Fibroblast of skin of right quadriceps (primary cell): ENCODE results near the gene ZKSCAN8.

Source experiments
- DNase-seq: peaks from one replicate; pipeline ENCODE4 v3.0.0-alpha.2; 2013

The ZKSCAN8 gene

DNA sequence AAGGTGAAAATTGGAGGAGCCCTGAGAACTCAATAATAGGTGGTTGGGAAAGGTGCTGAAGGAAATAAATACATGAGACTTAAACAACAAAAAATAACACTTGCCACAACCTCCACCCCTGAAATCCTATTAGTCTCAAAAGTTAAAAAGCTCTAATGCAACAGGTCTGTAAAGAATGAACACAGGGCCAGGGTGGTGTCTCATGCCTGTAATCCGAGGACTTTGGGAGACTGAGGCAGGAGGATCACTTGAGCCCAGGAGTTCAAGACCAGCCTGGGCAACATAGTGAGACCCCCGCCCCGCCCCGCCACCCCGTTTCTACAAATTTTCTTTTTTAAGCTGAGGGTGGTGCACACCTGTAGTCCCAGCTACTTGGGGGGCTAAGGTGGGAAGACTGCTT lies 1.1 kb upstream of the ZKSCAN8 start:
- no peak for DNase-seq

DNA sequence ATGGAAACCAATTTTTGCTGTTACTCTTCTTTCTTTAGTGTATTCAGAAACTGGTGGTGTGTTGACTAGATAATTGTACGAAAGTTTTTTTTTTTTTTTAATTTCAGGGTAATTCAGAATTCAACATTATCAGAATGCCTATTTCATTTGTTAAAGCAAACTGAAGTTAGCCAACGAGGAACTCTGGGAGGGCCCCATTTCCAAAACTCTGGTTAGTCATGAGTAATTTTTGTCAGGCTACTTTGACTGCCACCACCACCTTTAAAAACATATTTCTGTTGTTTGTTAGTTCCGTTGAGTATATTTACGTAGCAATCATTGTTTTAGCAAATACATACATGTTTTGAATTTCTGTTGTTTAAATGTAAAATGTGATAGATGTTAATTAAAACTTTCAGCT lies 763 bp downstream of the ZKSCAN8 start:
- peak; percentile 9 for DNase-seq

DNA sequence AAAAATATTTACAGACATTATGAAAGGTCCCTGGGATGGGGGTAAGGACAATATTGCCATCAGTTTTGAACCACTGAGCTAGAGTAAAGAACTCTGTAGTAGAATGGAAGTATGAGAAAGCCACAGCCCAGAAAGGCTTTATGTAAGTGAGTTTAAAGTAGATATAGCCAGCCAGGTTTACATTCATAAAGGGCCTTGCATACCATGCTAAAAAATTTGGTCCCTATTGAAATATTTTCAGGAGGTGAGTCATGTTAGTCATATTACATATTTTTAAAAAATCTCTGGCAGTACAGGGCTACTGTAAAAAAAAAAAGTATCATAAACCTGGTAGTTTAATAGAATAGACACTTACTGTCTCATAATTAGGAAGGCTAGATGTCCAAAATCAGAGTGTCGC lies 3.5 kb downstream of the ZKSCAN8 start:
- DNase-seq: no peak

DNA sequence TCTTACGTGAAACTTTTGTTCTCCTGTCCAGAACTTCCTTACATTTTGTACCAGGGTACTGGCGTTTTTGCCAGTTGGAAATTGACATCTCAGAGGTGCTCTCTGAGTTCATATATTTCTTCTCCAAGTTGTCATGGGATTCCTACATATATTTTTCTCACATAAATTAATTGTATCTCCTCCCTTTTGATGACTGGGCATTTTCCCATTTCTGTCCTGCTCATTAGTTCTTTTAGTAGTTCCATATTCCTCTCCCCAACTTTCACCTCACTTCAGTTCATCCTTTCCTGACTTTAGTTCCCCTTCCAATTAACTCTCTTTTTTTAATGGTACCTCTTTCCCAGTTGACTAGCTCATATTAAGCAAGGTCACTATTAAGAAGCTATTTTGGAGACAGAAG lies 10.8 kb downstream of the ZKSCAN8 start:
- DNase-seq: no peak

DNA sequence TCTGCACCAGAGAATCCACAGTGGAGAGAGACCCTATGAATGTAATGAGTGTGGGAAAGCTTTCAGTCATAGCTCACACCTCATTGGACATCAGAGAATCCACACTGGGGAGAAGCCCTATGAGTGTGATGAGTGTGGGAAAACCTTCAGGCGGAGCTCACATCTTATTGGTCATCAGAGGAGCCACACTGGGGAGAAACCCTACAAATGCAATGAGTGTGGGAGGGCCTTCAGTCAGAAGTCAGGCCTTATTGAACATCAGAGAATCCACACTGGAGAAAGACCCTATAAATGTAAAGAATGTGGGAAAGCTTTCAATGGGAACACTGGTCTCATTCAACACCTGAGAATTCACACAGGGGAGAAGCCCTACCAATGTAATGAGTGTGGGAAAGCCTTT lies 11.9 kb downstream of the ZKSCAN8 start:
- DNase-seq: no peak

DNA sequence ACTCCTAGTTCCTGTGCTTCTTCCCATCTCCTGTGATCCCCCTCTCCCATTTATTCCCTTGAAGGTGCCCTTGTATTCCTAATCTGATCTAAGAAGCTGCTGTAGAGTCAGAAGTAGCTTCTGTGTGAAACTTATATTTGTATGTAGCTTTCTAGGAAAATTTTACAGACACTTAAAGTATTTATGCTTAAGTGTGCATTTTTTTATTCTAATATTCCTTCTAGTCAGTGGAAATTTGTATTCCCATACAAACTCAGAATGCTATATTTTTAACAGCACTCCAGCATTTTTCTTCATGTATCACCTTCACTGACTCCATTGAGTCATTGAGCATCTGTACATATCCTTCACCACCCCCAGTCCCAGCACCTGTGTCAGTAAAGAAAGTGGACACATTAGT lies 12.7 kb downstream of the ZKSCAN8 start:
- DNase-seq: no peak

DNA sequence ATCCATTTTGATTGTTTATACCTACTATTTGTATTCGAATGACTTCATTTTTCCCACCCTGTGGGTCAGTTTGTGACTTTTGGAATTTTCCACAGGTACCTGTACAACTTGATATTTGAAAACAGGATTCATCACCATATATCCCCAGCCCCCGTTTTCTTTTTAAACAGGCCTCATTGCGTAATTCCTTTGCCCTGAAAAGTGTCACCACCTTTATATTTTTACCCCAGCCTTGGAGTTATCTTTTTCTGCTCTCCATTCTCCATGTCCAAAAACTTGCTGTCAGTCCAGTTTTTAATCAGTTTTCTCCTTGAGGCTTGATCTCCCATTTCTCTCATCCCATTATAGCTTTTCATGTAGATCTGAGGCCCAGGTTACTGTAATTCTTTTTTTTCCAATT lies 16.6 kb downstream of the ZKSCAN8 start:
- no peak for DNase-seq

DNA sequence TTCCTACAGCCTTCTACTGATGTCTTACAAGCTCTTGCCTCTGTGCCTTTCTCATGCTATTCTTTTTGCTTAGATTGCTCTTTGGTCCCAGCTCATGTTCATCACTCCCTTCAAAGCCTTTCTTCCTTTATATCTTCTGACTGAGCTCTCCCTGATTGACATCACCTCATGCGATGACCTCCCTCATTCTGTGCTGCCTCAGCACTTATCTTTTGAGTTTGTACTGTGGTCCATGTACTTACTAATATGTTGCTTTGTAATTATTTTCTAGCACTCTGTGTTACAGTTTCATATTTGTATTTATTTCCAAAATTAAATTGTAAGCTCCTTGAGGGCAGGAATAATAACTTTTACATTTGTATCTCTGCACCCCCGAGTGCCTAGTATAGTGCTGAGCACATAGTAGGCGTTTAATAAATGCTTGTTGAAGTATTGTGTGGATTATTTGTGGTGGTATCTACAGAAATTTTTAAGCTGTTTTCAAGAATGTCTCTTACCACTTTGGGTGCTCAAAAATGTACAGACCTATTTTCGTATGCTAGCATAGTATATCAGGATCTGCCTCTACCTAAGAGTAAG lies 17.4 kb downstream of the ZKSCAN8 start:
- DNase-seq: no peak

DNA sequence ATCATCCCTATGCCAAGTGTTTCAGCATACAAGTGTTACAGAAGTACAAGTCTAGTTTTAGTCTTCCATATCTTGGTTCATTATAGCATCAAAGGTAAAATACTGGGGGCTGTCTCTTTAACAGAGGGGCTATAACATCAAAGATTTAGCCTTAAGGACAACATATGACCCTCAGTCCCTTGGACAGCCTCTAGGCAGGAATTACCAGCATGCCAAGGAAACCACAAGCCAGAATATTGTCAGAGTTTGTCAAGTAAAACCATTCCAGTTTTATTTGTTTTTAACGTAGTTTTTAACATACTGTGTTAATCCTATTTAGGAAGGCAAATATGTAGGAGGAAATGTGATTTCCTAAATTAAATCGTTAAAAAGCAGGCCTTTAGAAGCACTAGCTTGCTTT lies 18.6 kb downstream of the ZKSCAN8 start:
- DNase-seq: no peak

DNA sequence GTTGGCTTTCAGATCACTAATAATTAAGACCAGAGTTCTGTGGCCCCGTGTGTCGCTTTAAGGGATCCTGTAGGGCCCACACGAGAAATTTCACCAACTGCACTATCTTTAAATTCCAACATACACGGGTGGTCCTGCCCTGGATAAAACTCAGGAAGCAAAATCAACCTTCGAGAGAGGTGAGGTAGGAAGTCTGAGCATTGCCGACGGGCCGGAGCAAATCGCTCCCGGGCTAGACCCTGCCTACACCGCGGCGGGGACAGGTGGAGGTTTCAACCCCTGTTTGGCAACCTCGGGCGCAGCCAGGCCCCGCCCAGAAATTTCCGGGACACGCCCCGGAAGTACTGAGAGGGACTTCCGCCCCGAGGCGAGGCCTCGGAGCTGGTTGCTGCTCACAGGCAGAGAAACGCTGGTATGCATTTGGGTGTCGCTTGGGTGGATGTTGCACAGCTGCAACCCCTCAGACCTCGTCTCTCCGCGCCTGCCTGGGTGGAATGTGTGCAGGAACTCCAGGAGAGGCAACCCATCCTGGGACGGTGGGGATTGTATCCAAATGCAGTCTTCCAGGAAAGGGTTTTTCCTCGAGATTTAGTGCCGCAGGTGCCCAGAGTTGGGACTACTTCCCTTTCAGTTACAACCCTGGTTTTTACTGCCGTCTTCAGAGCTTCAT lies 19.9 kb downstream of the ZKSCAN8 start:
- DNase-seq: peak; percentile 69

DNA sequence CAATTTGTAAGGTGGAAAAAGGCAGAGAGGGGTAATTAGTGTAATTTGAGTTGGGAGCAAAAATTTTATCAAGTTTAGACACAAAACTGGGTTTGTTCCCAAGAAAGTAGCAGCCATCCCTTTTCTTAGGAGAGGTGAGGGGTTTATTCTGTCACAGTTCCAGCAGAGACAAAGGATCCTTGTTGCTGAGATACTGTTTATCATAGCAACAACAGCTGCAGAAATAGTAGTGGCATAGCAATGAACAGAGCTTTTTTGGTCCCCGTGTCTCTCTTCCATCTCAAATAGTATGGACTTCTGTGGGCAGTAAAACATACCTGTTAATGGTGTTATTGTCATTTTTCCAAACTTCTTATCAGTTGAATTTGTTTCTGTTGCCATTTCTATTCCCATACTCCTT lies 23.9 kb downstream of the ZKSCAN8 start:
- no peak for DNase-seq

DNA sequence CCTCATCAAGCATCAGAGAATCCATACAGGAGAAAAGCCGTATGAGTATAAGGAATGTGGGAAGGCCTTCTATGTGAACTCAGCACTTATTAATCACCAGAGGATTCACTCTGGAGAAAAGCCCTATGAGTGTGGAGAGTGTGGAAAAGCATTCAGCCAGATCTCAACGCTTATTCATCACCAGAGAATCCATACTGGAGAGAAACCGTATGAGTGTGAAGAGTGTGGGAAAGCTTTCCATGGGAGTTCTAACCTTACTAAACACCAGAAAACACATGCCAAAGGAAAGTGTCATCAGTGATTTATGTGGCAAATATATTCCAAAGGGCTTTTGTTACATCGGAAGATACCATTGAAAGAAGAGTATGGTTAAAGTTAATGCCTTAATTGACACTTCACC lies 25.4 kb downstream of the ZKSCAN8 start:
- peak; percentile 92 for DNase-seq

DNA sequence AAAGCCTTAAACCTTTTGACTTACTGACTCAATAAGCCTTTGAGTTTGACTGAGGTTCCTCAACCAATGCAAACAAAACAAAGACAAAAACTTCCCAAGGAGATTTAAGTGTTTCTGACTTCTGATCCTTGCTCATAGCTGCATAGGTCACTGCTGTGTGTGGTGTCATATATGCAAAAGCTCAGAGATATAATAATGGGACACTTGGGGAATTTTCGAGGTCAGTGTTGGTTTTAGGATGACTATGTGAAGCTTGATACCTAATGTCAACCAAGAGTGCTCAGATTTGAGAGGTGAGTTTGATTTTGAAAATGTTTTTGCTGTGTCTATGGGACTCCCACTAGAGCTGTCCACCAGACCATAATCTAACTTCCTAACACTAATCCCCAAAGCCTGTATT lies 26.2 kb downstream of the ZKSCAN8 start:
- no peak for DNase-seq

DNA sequence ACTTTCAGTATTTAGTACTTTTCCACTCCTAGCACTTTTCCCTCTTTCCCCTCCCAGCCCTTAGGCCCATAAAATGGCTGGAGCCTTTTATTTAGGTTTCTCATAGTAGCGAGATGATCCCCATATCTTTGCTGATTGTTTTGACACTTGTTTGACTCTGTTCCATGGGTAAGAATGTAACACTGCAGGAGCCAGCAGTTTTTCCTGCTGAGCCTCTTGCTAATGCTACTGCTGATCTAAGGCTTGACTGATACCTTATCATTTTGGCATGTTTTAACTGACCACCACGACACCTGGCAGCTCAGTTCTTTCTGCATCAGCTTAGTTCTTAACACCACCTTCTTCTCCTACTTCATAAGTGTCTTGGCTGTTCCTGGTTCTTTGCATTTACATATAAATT lies 29.6 kb downstream of the ZKSCAN8 start:
- no peak for DNase-seq

DNA sequence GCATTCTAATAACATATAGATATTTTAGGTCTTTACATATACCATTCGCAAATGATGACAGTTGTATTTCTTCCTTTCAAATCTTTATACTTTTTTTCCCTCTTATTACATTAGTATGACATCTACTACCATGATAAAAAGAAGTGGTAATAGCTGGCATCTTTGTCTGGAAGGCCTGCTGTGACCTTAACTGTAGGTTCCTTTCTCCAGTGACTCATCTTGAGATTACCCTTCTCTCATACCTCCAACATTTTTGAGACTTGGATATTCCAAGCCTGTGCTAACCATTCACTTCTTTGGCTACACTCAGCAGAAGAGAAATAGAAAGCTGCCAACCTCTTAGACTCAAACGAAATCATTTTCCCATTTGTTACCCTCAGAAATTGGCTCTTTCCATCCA lies 30.3 kb downstream of the ZKSCAN8 start:
- no peak for DNase-seq

DNA sequence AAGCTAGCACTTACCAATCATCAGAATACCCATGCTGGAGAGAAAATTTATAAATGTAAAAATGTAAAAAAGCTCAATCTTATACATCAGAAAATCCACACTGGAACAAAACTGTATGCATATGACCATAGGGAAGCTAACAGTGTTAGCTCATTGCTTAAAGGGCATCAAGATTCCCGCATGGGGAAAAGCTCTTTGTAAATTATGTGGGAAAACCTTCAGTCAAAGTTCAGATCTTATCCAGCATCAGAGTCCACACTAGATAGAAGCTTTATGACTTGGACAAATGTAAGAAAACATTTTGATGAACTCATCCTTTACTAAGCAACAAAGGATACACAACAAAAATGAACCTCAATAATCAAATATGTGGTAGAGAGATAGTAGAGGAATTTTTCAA lies 34.7 kb downstream of the ZKSCAN8 start:
- DNase-seq: no peak

DNA sequence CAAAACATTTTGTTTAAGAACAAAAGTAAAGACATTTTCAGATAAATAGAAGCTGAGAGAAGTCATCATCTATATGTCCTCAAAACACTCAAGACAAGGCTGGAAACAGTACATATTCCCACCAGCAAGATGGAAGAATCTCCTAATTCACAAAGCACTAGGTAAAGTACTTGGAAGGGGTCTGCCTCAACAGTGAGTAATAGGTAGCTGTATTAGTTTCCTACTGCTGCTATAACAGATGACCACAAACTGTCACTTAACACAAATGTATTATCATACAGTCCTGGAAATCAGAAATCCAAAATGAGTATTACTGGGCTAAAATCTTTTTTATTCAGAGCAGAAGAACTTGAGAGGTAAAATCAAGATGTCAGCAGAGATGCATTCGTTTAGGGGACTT lies 40.6 kb downstream of the ZKSCAN8 start:
- DNase-seq: no peak

DNA sequence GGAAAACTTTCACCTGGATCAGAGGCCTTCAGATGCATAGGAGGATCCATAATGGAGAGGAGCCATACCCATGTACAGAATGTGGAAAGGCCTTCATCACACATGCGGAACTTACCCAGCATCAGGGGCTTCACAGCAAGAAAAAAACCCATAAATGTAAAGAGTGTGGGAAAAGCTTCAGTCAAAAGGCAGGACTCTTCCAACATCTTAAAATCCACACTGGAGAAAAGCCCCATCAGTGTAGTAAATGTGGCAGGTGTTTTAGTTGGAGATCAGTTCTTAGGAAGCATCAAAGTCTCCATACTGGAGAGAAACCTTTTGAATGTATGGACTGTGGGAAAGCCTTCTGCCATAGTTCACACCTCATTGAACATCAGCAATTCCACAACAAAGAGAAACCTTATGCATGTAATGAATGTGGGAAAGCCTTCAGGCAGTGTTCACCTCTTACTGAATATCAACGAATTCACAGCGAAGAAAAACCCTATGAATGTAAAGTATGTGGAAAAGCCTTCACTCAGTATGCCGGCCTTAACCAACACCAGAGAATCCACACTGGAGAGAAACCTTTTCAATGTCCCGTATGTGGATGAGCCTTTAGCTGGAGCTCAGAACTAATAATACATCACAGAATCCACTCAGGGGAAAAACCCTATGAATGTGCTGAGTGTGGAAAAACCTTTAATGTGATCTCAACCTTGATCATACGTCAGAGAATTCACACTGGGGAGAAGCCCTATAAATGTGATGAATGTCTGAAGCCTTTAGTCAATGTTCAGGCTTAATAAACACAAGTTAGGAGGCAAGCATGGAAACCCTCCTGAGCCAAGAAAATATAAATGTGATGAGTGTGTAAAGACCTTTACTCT lies 46.7 kb downstream of the ZKSCAN8 start:
- DNase-seq: no peak

DNA sequence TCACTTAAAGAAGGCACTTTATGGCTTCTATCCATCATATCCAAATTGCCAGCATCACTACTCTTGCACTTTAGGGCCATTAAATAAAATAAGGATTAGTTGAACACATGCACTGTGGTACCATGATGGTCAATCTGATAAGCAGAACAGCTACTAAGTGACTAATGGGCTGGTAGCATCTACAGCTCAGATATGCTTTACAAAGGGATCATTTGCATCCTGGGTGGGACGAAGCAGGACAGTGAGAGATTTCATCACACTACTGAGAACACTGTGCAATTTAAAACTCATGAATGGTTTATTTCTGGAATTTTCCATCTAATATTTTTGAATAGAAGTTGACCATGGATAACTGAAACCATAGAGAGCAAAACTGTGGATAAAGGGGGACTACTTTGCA lies 58.3 kb downstream of the ZKSCAN8 start:
- no peak for DNase-seq

DNA sequence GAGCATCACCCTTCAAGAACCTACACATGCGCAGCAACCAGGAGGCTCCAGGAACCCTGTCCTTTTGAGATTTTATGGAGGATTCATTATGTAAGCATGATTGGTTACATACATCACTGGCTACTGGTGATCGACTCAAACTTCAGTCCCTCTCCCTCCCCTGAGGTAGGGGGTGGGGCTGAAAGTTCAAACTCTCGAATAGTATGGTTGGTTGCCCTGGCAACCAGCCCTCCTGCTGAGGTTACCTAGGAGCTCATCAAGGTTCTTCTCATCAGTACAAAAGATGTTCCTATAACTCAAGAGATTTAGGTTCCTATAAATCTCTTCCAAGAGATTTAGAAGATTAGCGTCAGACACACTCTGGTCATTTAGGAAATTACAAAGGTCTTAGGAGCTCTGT lies 61.5 kb downstream of the ZKSCAN8 start:
- DNase-seq: no peak

DNA sequence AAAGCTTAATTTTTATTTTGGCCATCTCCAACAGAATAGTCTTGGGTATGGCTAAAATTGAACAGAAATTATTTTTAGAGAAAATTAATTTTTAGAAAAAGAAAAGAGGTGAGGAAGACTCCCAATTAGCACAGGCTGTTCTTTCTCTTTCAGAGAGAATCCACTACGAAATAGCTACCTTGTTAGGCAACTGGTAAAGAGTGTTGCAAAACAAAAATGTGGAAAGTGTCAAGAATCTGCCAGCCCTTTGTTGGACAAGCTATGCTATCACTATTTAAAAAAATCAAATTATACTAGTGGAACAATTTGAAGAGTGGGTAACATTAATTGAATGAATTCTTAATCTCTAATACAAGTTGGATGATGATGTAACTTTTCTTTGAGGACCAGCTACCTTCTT lies 64.2 kb downstream of the ZKSCAN8 start:
- no peak for DNase-seq

DNA sequence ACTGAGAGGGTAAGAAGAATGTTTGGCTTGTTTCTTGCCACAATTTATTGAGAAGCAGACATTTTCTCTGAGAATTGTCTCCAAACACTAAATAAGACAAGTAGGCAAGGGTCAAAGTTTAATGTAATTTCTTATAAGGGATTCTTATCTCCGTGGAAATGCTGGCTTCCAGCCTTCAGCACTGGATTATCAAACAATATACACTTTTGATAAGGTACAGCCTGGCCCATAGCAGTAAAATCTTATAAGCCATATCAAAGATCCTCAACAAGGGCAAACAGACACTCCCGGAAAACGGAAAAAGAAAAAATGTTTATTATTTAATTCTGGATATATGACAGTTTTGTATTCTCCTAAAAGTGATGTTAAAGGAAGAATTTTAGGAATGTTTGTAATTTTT lies 64.8 kb downstream of the ZKSCAN8 start:
- DNase-seq: no peak

DNA sequence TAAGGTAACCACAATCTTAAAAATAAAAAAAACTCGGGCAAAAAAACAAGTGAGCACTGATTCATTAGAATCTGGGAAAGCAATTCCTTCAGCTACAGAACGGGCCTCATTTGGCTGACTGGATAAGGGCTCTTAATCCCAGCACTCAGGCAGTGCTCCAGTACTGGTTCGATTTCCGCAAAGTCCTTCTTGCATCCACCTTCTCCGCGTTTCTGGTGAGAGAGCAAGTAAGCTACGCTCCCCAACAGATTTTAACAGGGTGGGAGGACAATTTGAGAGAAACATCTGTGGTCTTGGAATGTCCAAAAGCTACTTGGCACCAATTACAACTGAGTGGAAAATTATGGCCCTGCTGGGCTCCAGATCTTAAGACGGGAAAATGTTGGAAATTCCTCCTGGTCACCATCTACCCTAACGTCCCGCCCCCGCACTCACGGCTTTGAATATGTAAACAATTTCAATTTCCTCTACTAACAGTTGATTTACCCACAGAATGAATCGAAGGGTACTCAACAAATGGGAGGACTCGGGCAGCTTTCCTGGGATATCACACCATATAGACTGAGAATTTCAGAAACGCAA lies 65.3 kb downstream of the ZKSCAN8 start:
- no peak for DNase-seq

DNA sequence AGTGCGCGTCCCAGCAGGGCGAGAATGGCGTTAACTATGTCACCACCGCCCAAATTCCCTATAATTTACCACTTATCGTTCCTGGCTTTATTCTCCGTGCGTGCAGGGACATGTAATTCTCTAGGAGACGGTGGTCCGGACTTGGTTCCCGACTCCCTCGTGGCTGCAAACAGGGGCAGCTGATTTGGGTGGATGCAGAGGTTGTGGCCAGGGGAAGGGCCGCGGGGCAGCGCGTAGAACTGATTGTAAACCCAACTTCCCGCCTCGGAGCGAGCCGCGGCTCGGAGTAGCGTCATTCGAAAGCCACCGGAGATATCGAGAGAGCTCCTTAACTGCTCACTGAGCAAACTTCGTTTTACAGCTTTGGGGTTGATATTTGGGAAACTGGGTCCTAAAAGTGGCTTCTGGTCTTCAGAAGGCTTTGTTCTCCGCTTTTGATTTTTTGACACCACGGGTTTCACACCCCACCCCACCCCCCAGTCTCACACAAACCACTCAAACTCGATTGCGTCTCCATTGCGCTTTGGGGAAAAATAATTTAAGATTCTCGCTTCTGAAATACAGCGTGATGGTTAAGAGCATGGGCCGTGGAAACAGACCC lies 65.9 kb downstream of the ZKSCAN8 start:
- DNase-seq: no peak
